ENCODE measurements around the gene CTNNB1. TPM values are rescaled to one million over a fixed set of nuclear protein-coding genes. Genes with fewer than 3 reads are reported as not detected.

CTNNB1 gene
- total RNA-seq, 2 donors from 2014 or later: 317 to 595 TPM

DNA sequence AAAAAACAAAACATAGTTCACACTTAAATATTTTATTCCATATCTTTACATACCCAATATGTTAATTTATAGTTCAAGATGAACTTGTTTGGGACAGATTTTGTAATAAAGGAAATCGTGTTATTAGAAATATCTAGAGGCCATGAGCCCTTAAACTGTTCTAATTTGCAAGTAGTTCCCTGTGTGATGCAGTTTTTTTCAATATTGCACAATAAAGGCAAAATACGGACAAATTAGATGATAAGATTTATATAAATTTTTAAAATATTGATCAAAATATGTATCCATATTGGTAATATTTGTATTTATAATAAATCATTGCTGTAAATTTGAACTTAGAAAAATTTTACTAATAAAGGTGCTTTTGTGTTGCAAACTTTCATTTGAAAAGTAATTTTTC lies 23.8 kb downstream of the CTNNB1 start:
- Histone ChIP-seq H3K27ac (no peak overlapping the region), H3K9me3 (no peaks in the 10 kb centered on the region), H3K27me3 (replicated peaks; ENCODE audit: insufficient read depth) (no peaks in the 10 kb centered on the region), H3K4me1 (ENCODE audit: control insufficient read depth in 1 of 2, low read depth in 2 of 2) (peaks cover 57 to 59% of the 10 kb centered on the region in 2 donors), H3K36me3 (peaks cover 15% of the 10 kb centered on the region), H3K4me3 (no peak overlapping the region)
- TF ChIP-seq, protein P1, sequence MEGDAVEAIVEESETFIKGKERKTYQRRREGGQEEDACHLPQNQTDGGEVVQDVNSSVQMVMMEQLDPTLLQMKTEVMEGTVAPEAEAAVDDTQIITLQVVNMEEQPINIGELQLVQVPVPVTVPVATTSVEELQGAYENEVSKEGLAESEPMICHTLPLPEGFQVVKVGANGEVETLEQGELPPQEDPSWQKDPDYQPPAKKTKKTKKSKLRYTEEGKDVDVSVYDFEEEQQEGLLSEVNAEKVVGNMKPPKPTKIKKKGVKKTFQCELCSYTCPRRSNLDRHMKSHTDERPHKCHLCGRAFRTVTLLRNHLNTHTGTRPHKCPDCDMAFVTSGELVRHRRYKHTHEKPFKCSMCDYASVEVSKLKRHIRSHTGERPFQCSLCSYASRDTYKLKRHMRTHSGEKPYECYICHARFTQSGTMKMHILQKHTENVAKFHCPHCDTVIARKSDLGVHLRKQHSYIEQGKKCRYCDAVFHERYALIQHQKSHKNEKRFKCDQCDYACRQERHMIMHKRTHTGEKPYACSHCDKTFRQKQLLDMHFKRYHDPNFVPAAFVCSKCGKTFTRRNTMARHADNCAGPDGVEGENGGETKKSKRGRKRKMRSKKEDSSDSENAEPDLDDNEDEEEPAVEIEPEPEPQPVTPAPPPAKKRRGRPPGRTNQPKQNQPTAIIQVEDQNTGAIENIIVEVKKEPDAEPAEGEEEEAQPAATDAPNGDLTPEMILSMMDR (IDR thresholded peaks at IDR 0.05): no peak
- ATAC-seq (ENCODE audit: insufficient number of reproducible peaks, low FRiP score, low read depth): no peak
- no peak for DNase-seq (ENCODE audit: low spot score)

DNA sequence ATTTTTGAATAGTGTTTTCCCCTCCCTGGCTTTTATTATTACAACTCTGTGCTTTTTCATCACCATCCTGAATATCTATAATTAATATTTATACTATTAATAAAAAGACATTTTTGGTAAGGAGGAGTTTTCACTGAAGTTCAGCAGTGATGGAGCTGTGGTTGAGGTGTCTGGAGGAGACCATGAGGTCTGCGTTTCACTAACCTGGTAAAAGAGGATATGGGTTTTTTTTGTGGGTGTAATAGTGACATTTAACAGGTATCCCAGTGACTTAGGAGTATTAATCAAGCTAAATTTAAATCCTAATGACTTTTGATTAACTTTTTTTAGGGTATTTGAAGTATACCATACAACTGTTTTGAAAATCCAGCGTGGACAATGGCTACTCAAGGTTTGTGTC lies 24.4 kb downstream of the CTNNB1 start:
- no peaks in the 10 kb centered on the region for H3K9me3 ChIP-seq
- H3K27ac ChIP-seq: peak overlapping the region in 1 of 2 donors; percentile 72
- peaks cover 15% of the 10 kb centered on the region for H3K36me3 ChIP-seq
- H3K27me3 ChIP-seq (replicated peaks; ENCODE audit: insufficient read depth): no peaks in the 10 kb centered on the region
- TF ChIP-seq, protein P1 (IDR thresholded peaks at IDR 0.05): no peak
- H3K4me3 ChIP-seq: no peak overlapping the region
- DNase-seq (ENCODE audit: low spot score): no peak
- no peak for ATAC-seq (ENCODE audit: insufficient number of reproducible peaks, low FRiP score, low read depth)
- peaks cover 51 to 57% of the 10 kb centered on the region in 2 donors for H3K4me1 ChIP-seq (ENCODE audit: control insufficient read depth in 1 of 2, low read depth in 2 of 2)

DNA sequence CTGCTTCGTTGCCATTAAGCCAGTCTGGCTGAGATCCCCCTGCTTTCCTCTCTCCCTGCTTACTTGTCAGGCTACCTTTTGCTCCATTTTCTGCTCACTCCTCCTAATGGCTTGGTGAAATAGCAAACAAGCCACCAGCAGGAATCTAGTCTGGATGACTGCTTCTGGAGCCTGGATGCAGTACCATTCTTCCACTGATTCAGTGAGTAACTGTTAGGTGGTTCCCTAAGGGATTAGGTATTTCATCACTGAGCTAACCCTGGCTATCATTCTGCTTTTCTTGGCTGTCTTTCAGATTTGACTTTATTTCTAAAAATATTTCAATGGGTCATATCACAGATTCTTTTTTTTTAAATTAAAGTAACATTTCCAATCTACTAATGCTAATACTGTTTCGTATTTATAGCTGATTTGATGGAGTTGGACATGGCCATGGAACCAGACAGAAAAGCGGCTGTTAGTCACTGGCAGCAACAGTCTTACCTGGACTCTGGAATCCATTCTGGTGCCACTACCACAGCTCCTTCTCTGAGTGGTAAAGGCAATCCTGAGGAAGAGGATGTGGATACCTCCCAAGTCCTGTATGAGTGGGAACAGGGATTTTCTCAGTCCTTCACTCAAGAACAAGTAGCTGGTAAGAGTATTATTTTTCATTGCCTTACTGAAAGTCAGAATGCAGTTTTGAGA lies 25.0 kb downstream of the CTNNB1 start:
- no peak for DNase-seq (ENCODE audit: low spot score)
- Histone ChIP-seq H3K4me3 (peak overlapping the region; percentile 24), H3K27ac (peak overlapping the region; percentile 43 to 72), H3K9me3 (no peaks in the 10 kb centered on the region), H3K4me1 (ENCODE audit: control insufficient read depth in 1 of 2, low read depth in 2 of 2) (peaks cover 46 to 52% of the 10 kb centered on the region in 2 donors), H3K27me3 (replicated peaks; ENCODE audit: insufficient read depth) (no peaks in the 10 kb centered on the region), H3K36me3 (peaks cover 15% of the 10 kb centered on the region)
- TF ChIP-seq, protein P1 (IDR thresholded peaks at IDR 0.05): peak; percentile 39
- ATAC-seq (ENCODE audit: insufficient number of reproducible peaks, low FRiP score, low read depth): peak; percentile 99

- Histone ChIP-seq H3K4me1 (ENCODE audit: control insufficient read depth in 1 of 2, low read depth in 2 of 2) (peaks cover 8 to 23% of the 10 kb centered on the region in 2 donors), H3K36me3 (peaks cover 46% of the 10 kb centered on the region), H3K4me3 (no peak overlapping the region), H3K27ac (peak overlapping the region; percentile 16 to 57), H3K9me3 (no peaks in the 10 kb centered on the region), H3K27me3 (replicated peaks; ENCODE audit: insufficient read depth) (no peaks in the 10 kb centered on the region)
- DNase-seq (ENCODE audit: low spot score): no peak
- TF ChIP-seq, protein P1 (IDR thresholded peaks at IDR 0.05): no peak
- no peak for ATAC-seq (ENCODE audit: insufficient number of reproducible peaks, low FRiP score, low read depth)
Measured at GRCh38 chr3:41234823-41235721, 35.8 kb downstream of the CTNNB1 start.

DNA sequence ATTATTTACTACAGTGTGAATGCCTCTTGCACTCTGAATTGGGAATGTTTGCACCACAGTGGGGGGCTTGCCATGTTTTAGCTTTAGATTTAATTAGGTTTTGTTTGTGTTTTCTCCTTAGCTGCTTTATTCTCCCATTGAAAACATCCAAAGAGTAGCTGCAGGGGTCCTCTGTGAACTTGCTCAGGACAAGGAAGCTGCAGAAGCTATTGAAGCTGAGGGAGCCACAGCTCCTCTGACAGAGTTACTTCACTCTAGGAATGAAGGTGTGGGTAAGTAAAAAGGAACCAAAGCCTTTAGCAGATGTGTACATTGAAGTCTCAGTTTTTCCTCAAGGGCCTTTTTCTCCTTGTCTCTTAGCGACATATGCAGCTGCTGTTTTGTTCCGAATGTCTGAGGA lies 36.9 kb downstream of the CTNNB1 start:
- TF ChIP-seq, protein P1 (IDR thresholded peaks at IDR 0.05): no peak
- no peaks in the 10 kb centered on the region for H3K9me3 ChIP-seq
- H3K36me3 ChIP-seq: peaks cover 49% of the 10 kb centered on the region
- no peak overlapping the region for H3K27ac ChIP-seq
- no peak for DNase-seq (ENCODE audit: low spot score)
- no peaks in the 10 kb centered on the region for H3K27me3 ChIP-seq (replicated peaks; ENCODE audit: insufficient read depth)
- H3K4me1 ChIP-seq (ENCODE audit: control insufficient read depth in 1 of 2, low read depth in 2 of 2): peaks cover 8 to 23% of the 10 kb centered on the region in 2 donors
- H3K4me3 ChIP-seq: no peak overlapping the region
- no peak for ATAC-seq (ENCODE audit: insufficient number of reproducible peaks, low FRiP score, low read depth)

All from thoracic aorta (tissue), 2 donors.